Motor neuron (in vitro differentiated cells): ENCODE measurements around the gene CCL15. TPM values are rescaled to one million over a fixed set of nuclear protein-coding genes. Genes with fewer than 3 reads are reported as not detected.
"Not testable (repeated sequence)": the region's sequence is repeated elsewhere in the genome, so short reads cannot be mapped to it uniquely, and the experiment has no call there.

Experiments
- ATAC-seq, 8 experiments: fragments of 200-7000 bp; cut with Tn5 transposase; replicated peaks in 6 of 8; 2 replicates each; pipeline ENCODE4 v1.8.0; 2021; ENCODE audit warnings: mild to moderate bottlenecking in 8 of 8, moderate library complexity in 8 of 8
- H3K27ac ChIP-seq, 2 donors: fragments of 250-450 bp; sonication (Bioruptor Pico); 2 replicates each; pipeline ENCODE4 v1.9.0; 2021; ENCODE audit warnings: antibody characterized with exemption in 2 of 2, mild to moderate bottlenecking in 2 of 2, moderate library complexity in 1 of 2
- H3K4me1 ChIP-seq, 2 donors: fragments of 250-450 bp; sonication (Bioruptor Pico); replicated peaks in 1 of 2; 2 replicates each; pipeline ENCODE4 v1.6.1; 2021; ENCODE audit warnings: antibody characterized with exemption in 2 of 2, mild to moderate bottlenecking in 2 of 2, moderate library complexity in 1 of 2
- H3K4me3 ChIP-seq, 5 donors: fragments of 250-450 bp; sonication (Bioruptor Pico); 2 replicates each; pipeline ENCODE4 v1.9.0; 2021; ENCODE audit warnings: antibody characterized with exemption in 5 of 5, mild to moderate bottlenecking in 5 of 5, moderate library complexity in 4 of 5
- WGBS, 10 experiments: fragments of 450-650 bp; shearing (Covaris generic); methylation state at CpG; one replicate each; pipeline ENCODE4 v1.0.0; 2022; 5-methylcytosine and 5-hydroxymethylcytosine counted together
- in situ Hi-C, 9 experiments: fragments of 400-800 bp; cut with MboI; loops; one replicate each; pipeline ENCODE4 v1.15.0; 2021; ENCODE audit warnings: low sequenced_read_pairs in 9 of 9, low pct_unique_long_range_greater_than_20kb in 2 of 9; ENCODE audit not compliant: unreplicated experiment in 9 of 9
- total RNA-seq, 8 experiments: library from RNA; unstranded; fragments of 300-600 nt; gene quantifications; 2 replicates each; pipeline versions ENCODE4 v1.2.3 to v1.2.4, GENCODE V29; 2022

The CCL15 gene
- total RNA-seq, 8 experiments from 2014 or later, result 0.21 to 0.47 (median 0.41) TPM; not detected in 5

- H3K4me1 ChIP-seq, result no peaks in the 10 kb centered on the region
- no peak for ATAC-seq
- H3K27ac ChIP-seq, result no peak overlapping the region
- in situ Hi-C loops, result no loop called here
- no peak overlapping the region for H3K4me3 ChIP-seq
- 0 to 90% (median 38%) methylated on average over 1 to 2 of the region's 2 CpGs; no CpG with 5 or more reads in 1 of the 10 experiments for WGBS, 10 experiments
These were observed 9.8 kb upstream of the CCL15 start for GRCh38 chr17:36011201-36011600.

GRCh38 chr17:36008998-36009665, 7.8 kb upstream of the CCL15 start:
- WGBS, 10 experiments, result 4 to 93% (median 67%) methylated on average over 3 to 7 of the region's 14 CpGs; no CpG with 5 or more reads in 4 of the 10 experiments
- in situ Hi-C loops, result no loop called here

GRCh38 chr17:36004594-36005108, 3.3 kb upstream of the CCL15 start:
- WGBS, 10 experiments, result 0 to 100% (median 71%) methylated on average over 1 to 4 of the region's 4 CpGs; no CpG with 5 or more reads in 2 of the 10 experiments
- no peak overlapping the region for H3K4me3 ChIP-seq
- ATAC-seq, result no peak
- no peaks in the 10 kb centered on the region for H3K4me1 ChIP-seq
- in situ Hi-C loops, result no loop called here
- H3K27ac ChIP-seq, result no peak overlapping the region

More at GRCh38 chr17:36008998-36009665, 7.8 kb upstream of the CCL15 start:
- no peak for ATAC-seq
- H3K27ac ChIP-seq, result no peak overlapping the region
- no peak overlapping the region for H3K4me3 ChIP-seq
- H3K4me1 ChIP-seq, result no peaks in the 10 kb centered on the region

GRCh38 chr17:36002631-36003030, 1.3 kb upstream of the CCL15 start:
- 25 to 73% (median 49%) methylated on average over 2 to 5 of the region's 7 CpGs; no CpG with 5 or more reads in 4 of the 10 experiments for WGBS, 10 experiments
- Histone ChIP-seq H3K4me1 (no peaks in the 10 kb centered on the region), H3K4me3 (no peak overlapping the region), H3K27ac (no peak overlapping the region)
- in situ Hi-C loops, result no loop called here
- no peak for ATAC-seq

- Histone ChIP-seq H3K4me1 (no peaks in the 10 kb centered on the region), H3K27ac (no peak overlapping the region), H3K4me3 (no peak overlapping the region)
- 14 to 100% (median 70%) methylated on average over 1 to 5 of the region's 6 CpGs; no CpG with 5 or more reads in 2 of the 10 experiments for WGBS, 10 experiments
- ATAC-seq, result no peak
- in situ Hi-C loops, result no loop called here
These were observed 680 bp upstream of the CCL15 start for GRCh38 chr17:36001862-36002603.

GRCh38 chr17:36000732-36001109, 632 bp downstream of the CCL15 start:
- in situ Hi-C loops, result no loop called here
- H3K4me3 ChIP-seq, result no peak overlapping the region
- WGBS, 10 experiments, result 10 to 100% (median 85%) methylated on average over 1 to 6 of the region's 6 CpGs; no CpG with 5 or more reads in 1 of the 10 experiments
- no peaks in the 10 kb centered on the region for H3K4me1 ChIP-seq
- H3K27ac ChIP-seq, result no peak overlapping the region
- ATAC-seq, result no peak

- 60 to 100% (median 100%) methylated on average over 1 of the region's 1 CpG; no CpG with 5 or more reads in 7 of the 10 experiments for WGBS, 10 experiments
- in situ Hi-C loops, result loop anchor here in 1 of 9 experiments (25.0 kb wide), 1 partner anchor 139 kb away; no protein-coding TSS in a partner anchor
These were observed 2.6 kb downstream of the CCL15 start for GRCh38 chr17:35998756-35999155.

GRCh38 chr17:35998018-35998545, 3.3 kb downstream of the CCL15 start:
- in situ Hi-C loops, result loop anchor here in 1 of 9 experiments (25.0 kb wide), 1 partner anchor 139 kb away; no protein-coding TSS in a partner anchor
- WGBS, 10 experiments, result 4 to 80% (median 68%) methylated on average over 2 to 7 of the region's 11 CpGs; no CpG with 5 or more reads in 3 of the 10 experiments

More at GRCh38 chr17:35998756-35999155, 2.6 kb downstream of the CCL15 start:
- no peak for ATAC-seq
- Histone ChIP-seq H3K4me1 (no peaks in the 10 kb centered on the region), H3K4me3 (no peak overlapping the region), H3K27ac (no peak overlapping the region)

GRCh38 chr17:35995346-35995745, 6.0 kb downstream of the CCL15 start:
- 0 to 88% (median 55%) methylated on average over 1 to 2 of the region's 2 CpGs; no CpG with 5 or more reads in 1 of the 10 experiments for WGBS, 10 experiments
- H3K4me1 ChIP-seq, H3K4me3 ChIP-seq, ATAC-seq, H3K27ac ChIP-seq: not testable (repeated sequence)
- in situ Hi-C loops, result loop anchor here in 1 of 9 experiments (25.0 kb wide), 1 partner anchor 142 kb away; no protein-coding TSS in a partner anchor

More at GRCh38 chr17:35998018-35998545, 3.3 kb downstream of the CCL15 start:
- ATAC-seq, result no peak
- Histone ChIP-seq H3K27ac (no peak overlapping the region), H3K4me3 (no peak overlapping the region), H3K4me1 (no peaks in the 10 kb centered on the region)

GRCh38 chr17:35991075-35991474, 10.3 kb downstream of the CCL15 start:
- Histone ChIP-seq H3K4me1 (no peaks in the 10 kb centered on the region), H3K27ac (no peak overlapping the region), H3K4me3 (no peak overlapping the region)
- in situ Hi-C loops, result loop anchor here in 1 of 9 experiments (25.0 kb wide), 1 partner anchor 146 kb away; no protein-coding TSS in a partner anchor
- ATAC-seq, result peak in 1 of 8 experiments; percentile 53
- 14 to 100% (median 71%) methylated on average over 1 to 2 of the region's 2 CpGs; no CpG with 5 or more reads in 1 of the 10 experiments for whole genome bisulfite sequencing, 10 experiments

- Histone ChIP-seq H3K4me3 (no peak overlapping the region), H3K27ac (no peak overlapping the region), H3K4me1 (no peaks in the 10 kb centered on the region)
- in situ Hi-C loops, result loop anchor here in 1 of 9 experiments (25.0 kb wide), 1 partner anchor 149 kb away; no protein-coding TSS in a partner anchor
- no peak for ATAC-seq
These were observed 13.2 kb downstream of the CCL15 start for GRCh38 chr17:35988164-35988563.

- Histone ChIP-seq H3K4me3 (no peak within 1 kb of the TSS), H3K27ac (no peak within 1 kb of the TSS), H3K4me1 (no peaks in the 10 kb centered on the region)
- no peak for ATAC-seq
- in situ Hi-C loops, result loop anchor here in 1 of 9 experiments (25.0 kb wide), 1 partner anchor 151 kb away; no protein-coding TSS in a partner anchor
- 0 to 100% (median 86%) methylated on average over 1 of the region's 1 CpG; no CpG with 5 or more reads in 6 of the 10 experiments for whole genome bisulfite sequencing, 10 experiments
These were observed 14.7 kb downstream of the CCL15 start, which contains the start of gene CCL14 for GRCh38 chr17:35986643-35987042. Gene CCL14 (minus strand): TSS chr17:35986729. CDS start chr17:35986649, 80 bp downstream.
